Stimulated activated CD8-positive, alpha-beta memory T cell treated with anti-CD3 and anti-CD28 coated beads, Interleukin-15, amount 100 ng/mL, for 1 hour (primary cell): ENCODE results near the gene RFXAP.

Experiments
- DNase-seq: peaks from one replicate; pipeline ENCODE4 v3.0.0-alpha.2; 2020; ENCODE audit warnings: low read depth

The RFXAP gene

DNA sequence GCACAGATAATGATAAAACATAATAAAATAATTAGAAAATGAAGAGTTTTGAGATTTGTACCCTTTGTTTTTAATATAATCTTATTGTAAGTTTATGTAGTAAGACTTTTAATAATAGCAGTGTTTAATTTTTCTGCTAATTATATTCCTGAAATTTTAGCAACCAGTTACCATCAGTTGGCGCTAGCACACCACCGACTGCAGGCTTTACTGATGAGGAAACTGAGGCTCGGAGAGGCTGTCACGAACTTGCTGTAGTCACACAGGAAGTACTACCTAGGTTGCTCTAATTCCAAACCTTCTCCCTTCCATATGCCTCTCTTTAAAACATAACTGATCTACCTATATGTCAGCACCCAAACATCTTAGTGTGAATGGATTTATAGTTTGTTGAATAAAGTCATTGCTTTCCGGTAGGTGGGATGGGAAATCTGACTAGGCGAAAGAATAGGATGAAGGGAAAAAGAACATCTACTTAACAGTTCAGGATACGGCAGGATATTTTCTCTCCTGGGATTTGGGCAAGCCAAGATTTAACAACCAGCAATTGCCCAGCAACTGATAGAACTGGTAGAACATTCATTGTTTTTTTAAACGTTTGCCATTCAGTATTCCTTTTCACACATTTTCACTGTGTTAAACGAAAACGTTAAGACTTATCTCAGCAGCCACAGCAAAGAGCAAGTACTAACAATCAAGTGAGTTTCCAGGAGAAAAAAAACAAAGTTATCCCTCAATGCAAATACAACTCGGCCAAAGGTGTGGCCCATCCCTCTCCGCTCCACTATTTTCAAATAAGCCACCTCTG, 822 bp upstream of the RFXAP start:
- DNase-seq: no peak

DNA sequence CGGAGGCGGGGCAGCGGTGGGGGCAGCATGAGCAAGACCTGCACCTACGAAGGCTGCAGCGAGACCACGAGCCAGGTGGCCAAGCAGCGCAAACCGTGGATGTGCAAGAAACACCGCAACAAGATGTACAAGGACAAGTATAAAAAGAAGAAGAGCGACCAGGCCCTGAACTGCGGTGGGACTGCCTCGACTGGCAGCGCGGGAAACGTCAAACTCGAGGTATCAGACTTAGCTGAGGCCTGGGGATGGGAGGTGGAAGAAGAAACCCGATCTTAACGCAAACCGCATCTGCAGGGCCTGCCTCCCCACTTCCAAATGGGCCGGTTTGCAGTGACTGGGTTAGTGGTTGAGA, 693 bp downstream of the RFXAP start:
- DNase-seq: no peak

DNA sequence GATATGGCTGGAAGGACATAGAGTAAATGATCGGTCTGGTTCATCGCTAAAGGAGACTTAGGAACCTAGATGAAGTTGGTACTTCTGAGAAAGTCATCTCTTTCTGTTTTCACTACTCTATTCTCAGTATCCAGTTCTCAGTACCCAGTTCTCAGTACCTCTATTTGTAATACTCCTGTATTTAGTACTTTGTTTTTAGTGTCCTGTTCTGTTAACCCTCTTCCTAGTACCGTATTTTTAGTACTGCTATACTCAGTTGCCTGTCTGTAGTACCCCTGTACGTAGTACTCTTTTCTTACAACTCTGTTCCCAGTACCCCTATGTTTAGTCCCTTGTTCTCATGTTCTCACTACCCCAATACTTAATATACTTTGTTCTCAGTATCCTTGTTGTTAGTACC, 1.2 kb downstream of the RFXAP start:
- no peak for DNase-seq

DNA sequence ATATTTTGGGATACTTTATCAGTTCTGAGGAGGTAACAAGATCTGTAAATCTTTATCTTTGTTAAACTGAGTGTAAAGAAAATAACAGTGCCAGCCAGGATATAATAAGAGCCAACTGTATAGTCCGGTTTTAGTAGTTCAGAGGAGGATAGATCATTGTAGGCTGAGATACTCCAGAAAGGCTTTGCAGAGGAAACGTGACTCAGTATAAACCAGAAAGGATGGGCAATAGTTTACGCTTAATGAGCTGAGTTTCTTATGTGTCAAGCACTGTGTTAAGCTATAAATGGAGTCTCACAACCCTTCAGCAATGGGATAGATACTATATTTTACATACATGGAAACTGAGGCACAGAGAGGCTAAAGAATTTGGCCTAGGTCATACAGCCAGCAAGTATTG, 3.8 kb downstream of the RFXAP start:
- DNase-seq: no peak

DNA sequence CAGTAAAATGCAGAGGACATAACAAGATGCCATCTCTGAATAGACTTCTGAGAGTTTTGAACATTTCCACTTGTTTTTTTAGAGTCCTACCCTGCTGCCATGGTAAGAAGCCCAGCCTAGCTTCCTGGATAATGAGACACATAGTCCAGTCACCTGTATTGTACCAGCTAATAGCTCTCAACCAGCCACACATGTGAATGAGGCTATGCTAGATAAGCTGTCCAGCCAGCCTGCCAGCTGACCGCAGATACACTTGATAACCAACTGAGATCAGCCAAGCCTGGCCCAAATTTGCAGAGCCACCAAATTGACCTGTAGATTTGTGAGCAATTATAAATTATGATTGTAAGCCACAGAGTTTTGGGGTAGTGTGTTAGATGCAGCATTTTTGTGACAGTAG, 10.7 kb downstream of the RFXAP start:
- DNase-seq: no peak

DNA sequence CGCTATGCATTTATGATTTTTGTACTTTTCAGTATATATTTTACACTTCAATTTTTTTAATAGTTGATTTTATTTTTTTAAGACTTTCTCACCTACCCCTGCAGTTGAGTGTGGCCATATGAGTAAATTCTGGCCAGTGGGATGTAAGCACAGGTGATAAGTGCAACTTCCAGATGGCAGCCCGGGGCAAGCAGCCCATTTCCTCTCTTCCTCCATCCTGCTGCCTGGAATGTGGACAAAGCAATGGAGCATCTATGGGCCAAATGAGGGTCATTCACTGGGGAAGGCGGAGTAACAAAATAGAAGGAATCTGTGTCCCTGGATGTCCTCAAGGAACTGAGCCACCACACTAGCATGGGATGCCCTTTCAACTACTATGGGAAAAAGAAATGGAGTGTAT, 12.3 kb downstream of the RFXAP start:
- DNase-seq: no peak

DNA sequence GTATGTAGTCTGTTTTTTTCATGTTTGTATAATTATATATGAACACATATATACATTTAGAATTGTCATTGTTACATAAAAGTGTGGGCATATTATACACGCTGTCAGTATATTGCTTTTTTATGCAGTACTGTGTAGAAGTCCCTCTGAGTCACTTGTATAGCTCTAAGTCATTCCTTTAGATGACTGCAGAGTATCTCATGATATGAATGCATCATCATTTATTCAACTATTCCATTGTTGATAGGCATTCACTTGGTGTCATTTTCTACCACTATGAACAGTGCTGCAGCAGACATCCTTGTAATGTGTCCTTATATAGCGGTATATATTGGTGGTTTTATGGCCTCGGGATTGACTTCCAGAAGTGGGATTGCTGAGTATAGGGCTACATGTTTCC, 15.3 kb downstream of the RFXAP start:
- no peak for DNase-seq

DNA sequence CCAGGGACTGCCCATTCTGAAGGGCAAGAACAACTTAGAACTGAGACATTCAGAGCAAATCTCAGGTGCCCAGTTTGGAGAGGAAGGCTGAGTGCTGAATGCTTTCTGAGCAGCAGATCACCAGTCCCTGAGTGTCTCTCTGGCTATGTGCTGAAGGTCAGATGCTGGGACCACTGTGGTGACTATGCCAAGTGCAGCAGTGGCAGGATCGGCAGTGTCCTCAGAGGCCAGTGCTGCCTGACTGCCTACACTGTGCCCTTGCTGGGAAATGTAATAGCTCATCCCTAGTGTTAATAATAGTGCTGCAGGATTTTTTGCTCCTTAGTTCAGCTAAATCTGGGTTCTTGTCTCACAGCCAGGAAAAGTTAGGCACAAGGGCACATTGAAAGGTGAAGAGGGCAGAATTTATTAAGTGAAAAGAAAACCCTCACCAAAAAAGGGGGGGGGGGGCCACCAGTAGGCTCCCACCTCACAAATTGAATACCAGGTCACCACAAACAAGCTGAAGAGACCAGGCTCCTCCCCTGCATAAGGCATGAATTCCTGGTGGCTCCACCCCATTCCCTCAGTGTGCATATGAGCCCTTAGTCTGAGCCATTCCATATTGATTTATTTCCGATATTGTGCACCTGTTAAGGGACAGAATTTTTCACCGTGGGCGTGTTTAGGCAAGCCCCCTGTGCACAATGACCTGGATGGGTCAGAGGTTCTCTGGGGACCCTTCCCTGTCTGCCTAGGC, 18.5 kb downstream of the RFXAP start:
- no peak for DNase-seq

DNA sequence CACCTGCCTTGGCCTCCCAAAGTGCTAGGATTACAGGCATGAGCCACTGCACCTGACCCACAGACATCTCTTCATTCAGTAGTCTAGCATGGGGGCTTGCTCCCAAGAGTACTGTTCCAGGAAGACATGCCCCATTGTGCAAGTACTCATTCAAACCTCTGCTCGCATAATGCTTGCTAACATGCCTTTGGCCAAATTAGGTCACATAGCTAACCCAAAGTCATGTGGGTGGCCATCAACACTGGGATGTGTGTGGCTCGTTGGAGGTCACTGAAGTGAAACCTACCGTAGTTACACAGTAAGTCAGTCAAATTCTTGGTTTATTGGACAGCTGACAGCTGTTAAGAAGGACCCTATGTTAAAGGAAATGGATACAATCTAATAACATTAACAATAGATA, 20.3 kb downstream of the RFXAP start:
- no peak for DNase-seq

DNA sequence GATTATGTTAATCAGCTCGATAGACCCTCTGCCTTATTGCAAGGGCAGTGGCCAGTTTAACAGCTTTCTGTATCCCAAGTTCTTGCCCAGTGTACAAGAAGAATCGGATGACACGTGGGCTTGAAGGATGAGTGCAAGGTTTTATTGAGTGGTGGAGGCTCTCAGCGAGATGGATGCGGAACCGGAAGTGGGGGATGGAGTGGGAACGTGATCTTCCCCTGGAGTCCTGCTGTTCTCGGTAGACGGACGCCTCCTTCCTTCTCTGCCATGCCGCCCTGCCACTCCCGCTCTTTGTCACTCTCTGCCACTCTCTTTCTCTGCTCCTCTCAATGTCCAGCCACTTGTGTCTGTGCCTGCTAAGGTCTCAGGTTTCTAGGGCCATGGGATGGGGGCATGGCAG, 21.0 kb downstream of the RFXAP start:
- DNase-seq: no peak

DNA sequence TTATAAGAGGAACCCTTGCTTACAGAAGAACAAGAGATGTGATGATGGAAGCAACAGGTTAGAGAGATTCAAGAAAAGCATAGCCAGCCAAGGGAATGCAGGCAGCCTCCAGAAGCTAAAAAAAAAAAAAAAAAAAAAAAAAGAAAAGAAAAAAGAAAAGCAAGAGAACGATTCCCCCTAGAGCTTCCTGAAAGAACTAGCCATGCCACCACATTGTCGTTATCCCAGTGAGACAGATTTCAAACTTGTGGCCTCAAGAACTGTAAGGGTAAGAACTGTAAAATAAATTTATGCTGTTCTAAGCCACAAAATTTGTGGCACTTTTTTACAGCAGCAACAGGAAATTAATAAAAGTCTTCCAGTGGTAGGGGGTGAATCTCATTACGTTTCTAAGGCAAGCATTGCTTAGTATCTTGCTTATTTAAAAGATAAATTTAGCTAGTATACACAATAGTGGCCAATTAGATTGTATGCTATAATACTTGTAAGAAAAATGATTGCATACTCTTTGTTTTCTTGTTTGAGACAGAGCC, 21.8 kb downstream of the RFXAP start:
- no peak for DNase-seq

DNA sequence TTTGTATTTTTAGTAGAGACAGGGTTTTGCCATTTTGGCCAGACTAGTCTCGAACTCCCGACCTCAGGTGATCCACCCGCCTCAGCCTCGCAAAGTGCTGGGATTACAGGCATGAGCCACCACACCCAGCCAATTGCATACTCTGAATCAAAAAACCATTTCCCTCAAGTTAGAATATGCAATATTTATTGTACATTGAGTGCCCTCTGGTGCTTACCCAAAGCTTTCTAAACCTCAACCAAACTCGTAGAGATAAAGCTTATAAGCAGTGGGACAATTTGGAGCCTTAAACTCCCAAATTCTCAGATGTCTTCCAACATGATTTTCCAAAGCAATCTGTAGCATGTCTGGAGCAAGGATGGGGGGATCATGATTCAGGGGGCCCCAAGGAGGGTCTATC, 22.4 kb downstream of the RFXAP start:
- DNase-seq: no peak

DNA sequence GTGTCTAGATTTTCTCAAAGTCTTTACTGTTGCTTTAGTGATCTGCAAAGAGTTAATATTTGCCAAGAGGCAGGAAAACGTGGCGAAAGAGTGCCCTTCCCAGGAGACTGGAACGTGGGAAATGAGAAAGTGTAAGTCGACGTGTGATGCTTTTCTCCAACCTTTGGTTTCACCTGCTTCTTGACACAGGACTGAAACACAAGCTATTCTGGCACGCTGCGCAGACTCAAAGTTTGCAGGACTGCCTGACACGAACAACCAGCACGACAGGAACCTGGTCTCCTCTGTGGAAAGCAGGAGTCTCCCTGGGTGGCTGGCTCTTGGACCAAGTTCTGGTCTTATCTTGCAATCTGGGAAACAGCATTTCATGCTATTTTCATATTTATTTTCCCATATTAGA, 28.6 kb downstream of the RFXAP start:
- no peak for DNase-seq

DNA sequence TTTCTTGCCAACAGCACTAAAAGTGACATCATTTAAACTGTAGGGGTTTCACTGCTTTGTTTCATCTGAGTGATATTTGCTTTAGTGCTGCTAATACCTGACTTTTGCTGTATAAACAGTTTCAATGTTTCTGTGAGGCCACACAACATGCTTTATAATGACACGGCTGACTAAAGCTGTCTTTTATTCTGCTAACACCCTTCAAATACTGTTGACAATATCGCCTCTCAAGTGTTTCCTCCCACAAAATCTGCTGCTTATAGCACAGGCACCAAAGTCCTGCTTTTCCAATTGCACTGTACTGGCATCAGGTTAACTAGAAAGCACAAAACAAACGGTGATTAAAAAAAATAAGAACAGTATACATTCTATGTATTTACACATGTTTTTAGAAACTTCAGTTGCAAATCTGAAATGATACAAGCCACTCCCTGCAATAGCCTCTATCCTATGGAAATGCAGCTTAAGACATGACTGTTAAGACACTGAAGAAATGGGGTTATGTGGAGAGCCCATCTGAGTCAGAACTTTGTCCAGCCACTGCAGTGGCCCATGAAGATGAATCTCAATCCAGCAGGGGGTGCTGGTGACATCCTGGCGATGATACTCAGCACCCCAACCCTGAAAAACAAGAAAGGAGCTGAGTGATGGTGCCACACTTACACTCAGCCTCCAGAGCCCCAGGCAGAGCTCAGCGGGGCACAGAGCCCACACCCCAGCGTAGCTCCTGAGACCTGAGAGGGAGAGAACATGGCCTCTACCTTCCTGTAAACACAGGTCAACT, 29.4 kb downstream of the RFXAP start:
- no peak for DNase-seq

DNA sequence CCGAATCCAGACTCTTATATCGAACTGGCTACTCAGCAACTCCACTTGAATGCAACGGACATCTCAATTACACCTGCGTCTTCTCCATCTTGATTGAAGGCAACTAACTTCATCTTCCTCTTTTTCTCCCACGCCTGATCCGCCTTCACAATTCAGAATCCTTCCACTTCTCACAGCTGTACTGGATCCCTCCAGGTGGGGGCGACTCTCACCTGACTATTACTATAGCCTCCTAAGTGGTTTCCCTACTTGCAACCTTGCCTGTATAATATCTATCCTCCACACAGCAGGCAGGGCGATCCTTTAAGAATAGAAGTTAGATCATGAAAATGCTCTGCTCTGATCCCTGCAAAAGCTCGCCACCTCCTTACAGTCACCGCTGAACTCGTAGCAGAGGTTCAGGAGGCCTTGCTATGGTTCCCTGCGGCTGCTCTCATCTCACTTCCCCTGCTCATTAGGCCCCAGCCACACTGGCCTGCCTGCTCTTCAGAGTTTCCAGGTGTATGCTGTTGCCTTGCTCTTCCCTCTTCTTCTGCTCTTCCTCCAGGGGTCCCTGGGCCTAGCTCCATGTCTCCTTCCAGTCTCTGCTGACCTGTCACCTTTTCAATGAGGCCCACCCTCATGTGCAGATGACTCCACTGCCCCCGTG, 31.9 kb downstream of the RFXAP start:
- DNase-seq: no peak

DNA sequence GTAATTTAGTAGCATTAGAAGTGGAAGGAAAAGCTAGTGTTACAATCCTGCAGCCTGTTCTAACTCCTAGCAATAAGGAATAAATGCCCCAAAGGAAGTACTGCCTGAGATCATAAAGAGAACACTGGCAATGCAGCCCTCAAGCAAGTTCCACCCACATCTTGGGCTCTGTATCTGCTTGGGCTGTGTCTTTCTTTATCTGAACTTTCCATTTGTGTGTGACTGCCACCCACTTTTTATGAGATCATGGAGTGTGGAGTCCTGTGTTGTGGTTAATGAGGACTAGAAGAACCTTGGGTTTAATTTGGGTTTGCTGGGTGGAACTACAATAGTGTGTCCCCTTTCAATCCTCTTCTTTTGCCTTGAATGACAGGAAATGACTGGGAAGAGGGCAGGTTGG, 38.2 kb downstream of the RFXAP start:
- DNase-seq: no peak

DNA sequence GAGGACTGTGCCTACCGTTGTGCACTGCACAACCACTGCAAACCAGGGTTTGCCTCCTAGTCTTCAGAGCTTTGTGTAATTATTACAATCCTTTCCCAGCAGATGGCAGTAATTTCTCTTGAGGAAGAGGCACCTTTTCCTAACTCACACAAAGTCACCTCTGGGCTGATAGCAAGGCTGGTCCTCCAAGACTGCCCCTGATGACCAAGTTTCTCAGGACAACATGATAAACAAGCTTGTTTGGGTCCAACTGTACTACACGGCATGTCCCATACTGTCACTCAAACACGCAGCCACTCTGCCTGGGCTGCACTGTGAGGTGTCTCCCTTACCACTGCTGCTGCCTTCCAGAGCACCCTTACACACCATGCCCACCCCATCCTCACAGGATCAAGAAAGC, 39.3 kb downstream of the RFXAP start:
- DNase-seq: no peak

DNA sequence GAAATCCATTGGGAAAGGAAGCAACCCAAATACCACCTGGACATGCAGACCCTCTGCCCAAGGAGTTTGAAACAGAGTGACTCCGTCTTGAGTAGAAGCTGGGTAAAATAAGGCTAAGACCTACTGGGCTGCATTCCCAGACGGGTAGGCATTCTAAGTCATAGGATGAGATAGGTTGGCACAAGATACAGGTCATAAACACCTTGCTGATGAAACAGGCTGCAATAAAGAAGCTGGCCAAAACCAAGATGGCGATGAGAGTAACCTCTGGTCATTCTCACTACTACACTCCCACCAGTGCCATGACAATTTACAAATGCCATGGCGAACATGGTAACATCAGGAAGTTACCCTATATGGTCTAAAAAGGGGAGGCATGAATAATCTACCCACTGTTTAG, 40.2 kb downstream of the RFXAP start:
- DNase-seq: no peak

DNA sequence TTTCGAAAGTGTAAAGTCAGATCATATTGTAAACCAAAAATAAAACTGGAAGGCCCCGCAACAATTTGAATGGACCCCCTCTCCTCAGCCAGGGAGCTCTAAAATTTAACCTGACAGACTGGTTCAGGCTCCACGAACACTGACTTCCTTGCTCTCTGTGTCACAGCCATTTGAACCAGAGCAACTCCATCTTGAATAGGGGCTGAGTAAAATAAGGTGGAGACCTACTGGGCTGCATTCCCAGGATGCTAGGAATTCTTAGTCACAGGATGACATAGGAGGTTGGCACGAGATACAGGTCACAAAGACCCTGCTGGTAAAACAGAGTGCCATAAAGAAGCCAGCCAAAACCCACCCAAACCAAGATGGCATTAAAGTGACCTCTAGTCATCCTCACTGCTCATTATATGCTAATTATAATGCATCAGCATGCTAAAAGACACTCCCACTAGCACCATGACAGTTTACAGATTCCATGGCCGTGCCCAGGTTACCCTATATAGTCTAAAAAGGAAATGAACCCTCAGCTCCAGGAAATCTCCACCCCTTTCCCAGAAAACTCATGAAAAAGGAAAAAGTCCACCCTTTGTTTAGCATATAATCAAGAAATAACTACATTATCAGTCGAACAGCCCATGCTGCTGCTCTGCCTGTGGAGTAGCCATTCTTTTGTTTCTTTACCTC, 43.1 kb downstream of the RFXAP start:
- DNase-seq: no peak

DNA sequence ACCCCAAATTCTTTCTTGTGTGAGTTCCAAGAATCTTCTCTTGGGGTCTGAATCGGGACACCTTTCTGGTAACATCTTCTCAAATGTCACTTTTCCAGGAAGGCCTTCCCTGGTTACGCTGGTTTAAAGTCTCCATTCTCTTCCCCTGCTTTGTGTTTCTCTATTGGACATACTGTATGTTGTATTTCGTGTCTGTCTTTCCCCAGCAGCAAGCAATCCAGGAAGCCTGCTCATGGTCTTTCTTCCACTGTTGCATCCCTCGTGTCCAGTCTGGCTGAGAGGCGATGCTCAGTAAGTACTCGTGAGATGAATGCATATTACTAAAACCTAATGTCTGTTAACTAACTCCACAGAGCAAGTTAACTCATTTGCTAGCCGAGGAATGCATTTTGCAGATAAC, 43.7 kb downstream of the RFXAP start:
- DNase-seq: no peak

DNA sequence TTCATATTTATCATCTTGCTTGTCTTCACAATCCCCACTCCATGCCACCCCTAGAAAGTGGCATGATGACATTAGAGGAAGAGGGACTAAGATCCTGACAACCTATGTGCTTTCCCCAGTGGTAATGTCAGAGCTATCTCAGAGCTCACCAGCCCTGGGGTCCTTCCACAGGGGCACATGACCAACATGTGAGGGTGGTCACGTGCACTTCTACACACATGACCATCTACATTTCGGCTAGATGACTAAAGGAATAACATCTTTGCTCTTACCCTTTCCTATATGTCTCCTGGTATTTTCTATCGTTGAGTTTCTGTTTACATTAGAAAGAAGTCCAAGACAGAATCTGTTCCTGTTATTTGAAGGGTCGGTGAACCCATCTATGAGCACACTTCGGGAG, 46.2 kb downstream of the RFXAP start:
- DNase-seq: no peak

DNA sequence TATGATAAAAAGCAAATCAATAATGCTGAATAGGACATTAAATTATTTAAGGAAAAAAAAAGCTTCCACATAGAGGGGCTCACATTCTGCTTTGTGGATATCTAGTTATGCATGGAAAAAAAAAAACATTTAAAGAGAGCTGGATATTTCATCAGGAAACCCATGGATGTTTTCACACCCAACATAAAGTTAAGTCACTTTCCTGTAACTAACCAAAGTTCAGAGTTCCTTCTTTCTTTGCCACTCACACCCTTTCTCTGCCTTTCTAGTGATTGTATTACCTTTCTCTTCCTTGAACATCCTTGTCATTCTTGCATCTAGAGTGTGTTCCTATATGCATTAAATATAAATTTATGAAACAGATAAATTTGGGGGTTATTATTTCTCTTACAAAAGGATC, 47.2 kb downstream of the RFXAP start:
- no peak for DNase-seq
